ENCODE results near the gene POU2AF3. TPM values are rescaled to one million over a fixed set of nuclear protein-coding genes. Genes with fewer than 3 reads are reported as not detected.
A peak's percentile ranks its signal among the peaks of the same experiment; 100 is the strongest.

The POU2AF3 gene
- total RNA-seq, 1 experiment from 2014 or later, result 3.0 TPM

- H3K9me2 ChIP-seq (ENCODE audit: insufficient read depth), result no peaks in the 10 kb centered on the region
- H3K4me2 ChIP-seq, result no peak overlapping the region
- ChIA-PET POLR2A (ENCODE audit: unreplicated experiment) (no interaction called here), CTCF (no interaction called here)
- H3K4me3 ChIP-seq, result no peak overlapping the region
- H3K9me3 ChIP-seq (ENCODE audit: insufficient read depth, low read depth), result no peaks in the 10 kb centered on the region
- H3K27me3 ChIP-seq (ENCODE audit: insufficient read depth, low read depth), result no peaks in the 10 kb centered on the region
- TF ChIP-seq, protein P1, sequence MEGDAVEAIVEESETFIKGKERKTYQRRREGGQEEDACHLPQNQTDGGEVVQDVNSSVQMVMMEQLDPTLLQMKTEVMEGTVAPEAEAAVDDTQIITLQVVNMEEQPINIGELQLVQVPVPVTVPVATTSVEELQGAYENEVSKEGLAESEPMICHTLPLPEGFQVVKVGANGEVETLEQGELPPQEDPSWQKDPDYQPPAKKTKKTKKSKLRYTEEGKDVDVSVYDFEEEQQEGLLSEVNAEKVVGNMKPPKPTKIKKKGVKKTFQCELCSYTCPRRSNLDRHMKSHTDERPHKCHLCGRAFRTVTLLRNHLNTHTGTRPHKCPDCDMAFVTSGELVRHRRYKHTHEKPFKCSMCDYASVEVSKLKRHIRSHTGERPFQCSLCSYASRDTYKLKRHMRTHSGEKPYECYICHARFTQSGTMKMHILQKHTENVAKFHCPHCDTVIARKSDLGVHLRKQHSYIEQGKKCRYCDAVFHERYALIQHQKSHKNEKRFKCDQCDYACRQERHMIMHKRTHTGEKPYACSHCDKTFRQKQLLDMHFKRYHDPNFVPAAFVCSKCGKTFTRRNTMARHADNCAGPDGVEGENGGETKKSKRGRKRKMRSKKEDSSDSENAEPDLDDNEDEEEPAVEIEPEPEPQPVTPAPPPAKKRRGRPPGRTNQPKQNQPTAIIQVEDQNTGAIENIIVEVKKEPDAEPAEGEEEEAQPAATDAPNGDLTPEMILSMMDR (conservative IDR thresholded peaks at IDR 0.05), result no peak
- no peak for TF ChIP-seq EZH2 (IDR thresholded peaks at IDR 0.05; ENCODE audit: low read depth)
- no peaks in the 10 kb centered on the region for H3K79me2 ChIP-seq (ENCODE audit: low read depth)
- H4K20me1 ChIP-seq (ENCODE audit: insufficient read depth), result no peaks in the 10 kb centered on the region
- H3K27ac ChIP-seq, result no peak overlapping the region
- no peaks in the 10 kb centered on the region for H3K36me3 ChIP-seq (ENCODE audit: low read depth)
- intact Hi-C loops (cut with micrococcal nuclease; ENCODE audit: unreplicated experiment), result loop anchor here (10.0 kb wide), 1 partner anchor 57 kb away; no protein-coding TSS in a partner anchor
- H3F3A ChIP-seq (ENCODE audit: insufficient read depth, low read depth), result peaks cover 10% of the 10 kb centered on the region
- BruUV-seq (replicated peaks), result no TSS peak
- no peak overlapping the region for H2AFZ ChIP-seq
- no peak for DNase-seq
- H3K4me1 ChIP-seq (replicated peaks; ENCODE audit: insufficient read depth), result peaks cover 16% of the 10 kb centered on the region
Measured at GRCh38 chr11:111308140-111308539, 9.8 kb downstream of the POU2AF3 start.

GRCh38 chr11:111309215-111309915, 11.0 kb downstream of the POU2AF3 start:
- POLR2A ChIA-PET (ENCODE audit: unreplicated experiment), result no interaction called here
- no peak overlapping the region for H3K4me2 ChIP-seq
- no peaks in the 10 kb centered on the region for H3F3A ChIP-seq (ENCODE audit: insufficient read depth, low read depth)
- no peaks in the 10 kb centered on the region for H3K27me3 ChIP-seq (ENCODE audit: insufficient read depth, low read depth)
- CTCF ChIA-PET, result no interaction called here
- H3K79me2 ChIP-seq (ENCODE audit: low read depth), result no peaks in the 10 kb centered on the region
- H4K20me1 ChIP-seq (ENCODE audit: insufficient read depth), result no peaks in the 10 kb centered on the region
- intact Hi-C loops (cut with micrococcal nuclease; ENCODE audit: unreplicated experiment), result loop anchor here (10.0 kb wide), 1 partner anchor 55 kb away; no protein-coding TSS in a partner anchor
- H3K9me2 ChIP-seq (ENCODE audit: insufficient read depth), result no peaks in the 10 kb centered on the region
- BruUV-seq (replicated peaks), result no TSS peak
- no peak overlapping the region for H3K4me3 ChIP-seq
- H3K4me1 ChIP-seq (replicated peaks; ENCODE audit: insufficient read depth), result peaks cover 4% of the 10 kb centered on the region; the same call in 1 of the 2 replicates
- no peak for DNase-seq
- H3K27ac ChIP-seq, result no peak overlapping the region
- TF ChIP-seq, protein P1 (conservative IDR thresholded peaks at IDR 0.05), result no peak
- no peak for TF ChIP-seq EZH2 (IDR thresholded peaks at IDR 0.05; ENCODE audit: low read depth)
- H2AFZ ChIP-seq, result no peak overlapping the region
- H3K36me3 ChIP-seq (ENCODE audit: low read depth), result no peaks in the 10 kb centered on the region
- H3K9me3 ChIP-seq (ENCODE audit: insufficient read depth, low read depth), result no peaks in the 10 kb centered on the region

GRCh38 chr11:111310088-111310487, 11.7 kb downstream of the POU2AF3 start:
- Histone ChIP-seq H3K4me3 (no peak overlapping the region), H3F3A (ENCODE audit: insufficient read depth, low read depth) (no peaks in the 10 kb centered on the region), H3K9me3 (ENCODE audit: insufficient read depth, low read depth) (no peaks in the 10 kb centered on the region), H4K20me1 (ENCODE audit: insufficient read depth) (no peaks in the 10 kb centered on the region), H3K9me2 (ENCODE audit: insufficient read depth) (no peaks in the 10 kb centered on the region), H2AFZ (no peak overlapping the region), H3K27ac (no peak overlapping the region), H3K27me3 (ENCODE audit: insufficient read depth, low read depth) (no peaks in the 10 kb centered on the region), H3K4me1 (replicated peaks; ENCODE audit: insufficient read depth) (no peaks in the 10 kb centered on the region), H3K79me2 (ENCODE audit: low read depth) (no peaks in the 10 kb centered on the region), H3K36me3 (ENCODE audit: low read depth) (no peaks in the 10 kb centered on the region), H3K4me2 (no peak overlapping the region)
- no TSS peak for BruUV-seq (replicated peaks)
- CTCF ChIA-PET, result no interaction called here
- POLR2A ChIA-PET (ENCODE audit: unreplicated experiment), result no interaction called here
- peak; percentile 24 to 41 for DNase-seq
- intact Hi-C loops (cut with micrococcal nuclease; ENCODE audit: unreplicated experiment), result no loop called here
- no peak for TF ChIP-seq EZH2 (IDR thresholded peaks at IDR 0.05; ENCODE audit: low read depth)
- TF ChIP-seq, protein P1 (conservative IDR thresholded peaks at IDR 0.05), result no peak
